Tibial nerve (tissue), 4 donors: ENCODE data around the gene DIP2C. TPM values are rescaled to one million over a fixed set of nuclear protein-coding genes. Genes with fewer than 3 reads are reported as not detected.

Experiments used
- DNase-seq, 2 donors: peaks; one replicate each; pipeline ENCODE4 v3.0.0-alpha.2; 2019; ENCODE audit warnings: low spot score in 2 of 2
- H3K27ac ChIP-seq, 4 donors: fragments of 200-600 bp; sonication (generic) in 3 of 4; one replicate each; pipeline ENCODE4 v1.5.1; 2017 to 2019; ENCODE audit warnings: mild to moderate bottlenecking in 1 of 4
- H3K27me3 ChIP-seq, 2 donors: fragments of 200-600 bp; sonication (generic) in 1 of 2; one replicate each; pipeline versions ENCODE4 v1.5.1 to v1.6.0; 2017 to 2019
- H3K36me3 ChIP-seq, 3 donors: fragments of 200-600 bp; sonication (generic); one replicate each; pipeline ENCODE4 v1.5.1; 2018 to 2019
- H3K4me1 ChIP-seq, 4 donors: fragments of 200-600 bp; sonication (generic) in 3 of 4; one replicate each; pipeline ENCODE4 v1.5.1; 2017 to 2019
- H3K4me3 ChIP-seq, 4 donors: fragments of 200-600 bp; sonication (generic) in 3 of 4; one replicate each; pipeline ENCODE4 v1.5.1; 2017 to 2019; ENCODE audit warnings: mild to moderate bottlenecking in 1 of 4, moderate library complexity in 1 of 4
- H3K9me3 ChIP-seq, 4 donors: fragments of 200-600 bp; sonication (generic) in 3 of 4; one replicate each; pipeline ENCODE4 v1.5.1; 2017 to 2019
- EP300 ChIP-seq, 2 donors: sonication (generic); formaldehyde crosslinking; IDR thresholded peaks; one replicate each; pipeline ENCODE4 v1.6.1; 2017; ENCODE audit warnings: antibody characterized with exemption in 2 of 2, mild to moderate bottlenecking in 1 of 2
- POLR2A ChIP-seq, 2 donors: fragments of 450-650 bp; IDR thresholded peaks; one replicate each; pipeline ENCODE4 v1.6.1; 2017; ENCODE audit warnings: antibody characterized with exemption in 2 of 2, mild to moderate bottlenecking in 2 of 2, moderate library complexity in 2 of 2
- WGBS, 2 donors: methylation state at CpG; one replicate each; pipeline ENCODE4 v1.1.5; 2018; 5-methylcytosine and 5-hydroxymethylcytosine counted together
- total RNA-seq, 4 donors: library from RNA; depleted of rRNA; stranded (reverse); fragments of >200 nt; gene quantifications; one replicate each; pipeline ENCODE4 v1.1.0, GENCODE V29; 2016
- TF ChIP-seq, protein P1 (sequence below), 5 experiments: fragments of 200-600 bp in 3 of 5; fragments of 450-650 bp in 2 of 5; sonication (generic) in 3 of 5; IDR thresholded peaks; one replicate each; pipeline ENCODE4 v1.5.1; 2016 to 2019; ENCODE audit warnings: antibody characterized with exemption in 5 of 5, mild to moderate bottlenecking in 3 of 5, moderate library complexity in 2 of 5

Gene DIP2C
- total RNA-seq, 4 donors from 2014 or later = 31.4 to 46.5 (median 36.0) TPM

DNA sequence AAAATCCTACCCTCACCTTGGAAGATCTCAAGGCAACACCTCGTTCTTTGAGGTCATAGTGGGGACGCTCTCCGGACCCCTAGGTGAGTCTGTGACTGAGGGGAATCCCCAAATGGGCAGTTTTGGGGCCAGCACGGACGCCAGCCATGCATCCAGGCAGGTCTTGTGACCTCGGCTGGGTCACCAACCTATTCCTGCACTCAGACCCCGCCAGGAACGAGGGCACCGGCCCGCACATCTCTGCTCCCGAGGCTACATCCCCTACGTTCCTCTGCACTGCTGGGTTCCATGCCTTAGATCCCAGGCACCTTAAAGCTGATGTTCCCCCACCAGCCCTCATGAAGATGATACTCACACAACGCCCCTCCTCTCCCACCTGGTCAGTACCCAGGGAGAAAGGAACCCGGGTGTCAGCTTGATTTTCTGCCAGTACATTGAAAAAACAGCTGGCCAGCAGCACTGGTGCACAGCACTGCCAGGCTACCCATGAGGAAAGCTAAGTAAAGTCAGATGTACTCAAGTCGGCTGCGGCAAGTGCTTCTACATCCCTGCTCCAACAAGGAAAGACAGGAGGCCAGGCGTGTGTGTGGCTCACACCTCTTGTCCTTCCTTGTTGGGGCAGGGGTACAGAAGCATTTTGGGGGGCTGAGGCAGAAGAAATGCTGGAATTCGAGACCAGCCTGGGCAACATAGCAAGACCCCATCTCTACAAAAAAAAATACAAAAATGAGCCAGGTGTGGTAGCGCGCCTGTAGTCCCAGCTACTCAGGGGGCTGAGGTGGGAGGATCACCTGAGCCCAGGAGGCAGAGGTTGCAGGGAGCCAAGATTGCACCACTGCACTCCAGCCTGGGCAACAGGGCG is 48.1 kb downstream of the DIP2C start:
- Histone ChIP-seq H3K9me3 (peaks cover 0 to 24% (median 5%) of the 10 kb centered on the region in 4 donors), H3K4me3 (no peak overlapping the region), H3K27ac (no peak overlapping the region), H3K27me3 (no peaks in the 10 kb centered on the region), H3K4me1 (peaks cover 0 to 12% (median 6%) of the 10 kb centered on the region in 4 donors), H3K36me3 (peaks cover 0 to 20% (median 0%) of the 10 kb centered on the region in 3 donors)
- no peak for DNase-seq
- TF ChIP-seq, protein P1, sequence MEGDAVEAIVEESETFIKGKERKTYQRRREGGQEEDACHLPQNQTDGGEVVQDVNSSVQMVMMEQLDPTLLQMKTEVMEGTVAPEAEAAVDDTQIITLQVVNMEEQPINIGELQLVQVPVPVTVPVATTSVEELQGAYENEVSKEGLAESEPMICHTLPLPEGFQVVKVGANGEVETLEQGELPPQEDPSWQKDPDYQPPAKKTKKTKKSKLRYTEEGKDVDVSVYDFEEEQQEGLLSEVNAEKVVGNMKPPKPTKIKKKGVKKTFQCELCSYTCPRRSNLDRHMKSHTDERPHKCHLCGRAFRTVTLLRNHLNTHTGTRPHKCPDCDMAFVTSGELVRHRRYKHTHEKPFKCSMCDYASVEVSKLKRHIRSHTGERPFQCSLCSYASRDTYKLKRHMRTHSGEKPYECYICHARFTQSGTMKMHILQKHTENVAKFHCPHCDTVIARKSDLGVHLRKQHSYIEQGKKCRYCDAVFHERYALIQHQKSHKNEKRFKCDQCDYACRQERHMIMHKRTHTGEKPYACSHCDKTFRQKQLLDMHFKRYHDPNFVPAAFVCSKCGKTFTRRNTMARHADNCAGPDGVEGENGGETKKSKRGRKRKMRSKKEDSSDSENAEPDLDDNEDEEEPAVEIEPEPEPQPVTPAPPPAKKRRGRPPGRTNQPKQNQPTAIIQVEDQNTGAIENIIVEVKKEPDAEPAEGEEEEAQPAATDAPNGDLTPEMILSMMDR (IDR thresholded peaks at IDR 0.05) = no peak
- TF ChIP-seq EP300 (IDR thresholded peaks at IDR 0.05) (no peak), POLR2A (IDR thresholded peaks at IDR 0.05) (no peak)
- WGBS, 2 donors = 90 to 91% methylated on average over 21 of the region's 21 CpGs

DNA sequence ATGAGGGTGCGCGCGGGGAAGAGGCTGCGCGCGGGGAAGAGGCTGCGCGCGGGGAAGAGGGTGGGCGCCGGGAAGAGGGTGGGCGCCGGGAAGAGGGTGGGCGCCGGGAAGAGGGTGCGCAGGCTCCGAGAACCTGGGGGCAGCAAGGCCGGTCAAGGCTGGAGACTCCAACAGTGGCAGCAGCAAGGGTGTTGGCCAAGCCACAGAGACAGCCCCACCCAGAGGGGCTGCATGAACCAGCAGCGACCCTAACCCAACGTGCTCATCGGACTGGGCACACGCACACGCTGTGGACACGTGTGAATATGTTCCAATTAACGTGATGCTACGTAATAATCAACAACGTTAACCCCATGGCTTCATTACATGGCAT is 48.8 kb downstream of the DIP2C start:
- Histone ChIP-seq H3K4me1 (peaks cover 0 to 15% (median 6%) of the 10 kb centered on the region in 4 donors), H3K27ac (no peak overlapping the region), H3K9me3 (peaks cover 0 to 17% (median 5%) of the 10 kb centered on the region in 4 donors), H3K4me3 (no peak overlapping the region), H3K27me3 (no peaks in the 10 kb centered on the region), H3K36me3 (peaks cover 0 to 14% (median 0%) of the 10 kb centered on the region in 3 donors)
- TF ChIP-seq POLR2A (IDR thresholded peaks at IDR 0.05) = no peak
- TF ChIP-seq, protein P1 (IDR thresholded peaks at IDR 0.05) = no peak
- TF ChIP-seq EP300 (IDR thresholded peaks at IDR 0.05) = no peak
- no peak for DNase-seq
- 94% methylated on average over 27 of the region's 27 CpGs for WGBS, 2 donors

DNA sequence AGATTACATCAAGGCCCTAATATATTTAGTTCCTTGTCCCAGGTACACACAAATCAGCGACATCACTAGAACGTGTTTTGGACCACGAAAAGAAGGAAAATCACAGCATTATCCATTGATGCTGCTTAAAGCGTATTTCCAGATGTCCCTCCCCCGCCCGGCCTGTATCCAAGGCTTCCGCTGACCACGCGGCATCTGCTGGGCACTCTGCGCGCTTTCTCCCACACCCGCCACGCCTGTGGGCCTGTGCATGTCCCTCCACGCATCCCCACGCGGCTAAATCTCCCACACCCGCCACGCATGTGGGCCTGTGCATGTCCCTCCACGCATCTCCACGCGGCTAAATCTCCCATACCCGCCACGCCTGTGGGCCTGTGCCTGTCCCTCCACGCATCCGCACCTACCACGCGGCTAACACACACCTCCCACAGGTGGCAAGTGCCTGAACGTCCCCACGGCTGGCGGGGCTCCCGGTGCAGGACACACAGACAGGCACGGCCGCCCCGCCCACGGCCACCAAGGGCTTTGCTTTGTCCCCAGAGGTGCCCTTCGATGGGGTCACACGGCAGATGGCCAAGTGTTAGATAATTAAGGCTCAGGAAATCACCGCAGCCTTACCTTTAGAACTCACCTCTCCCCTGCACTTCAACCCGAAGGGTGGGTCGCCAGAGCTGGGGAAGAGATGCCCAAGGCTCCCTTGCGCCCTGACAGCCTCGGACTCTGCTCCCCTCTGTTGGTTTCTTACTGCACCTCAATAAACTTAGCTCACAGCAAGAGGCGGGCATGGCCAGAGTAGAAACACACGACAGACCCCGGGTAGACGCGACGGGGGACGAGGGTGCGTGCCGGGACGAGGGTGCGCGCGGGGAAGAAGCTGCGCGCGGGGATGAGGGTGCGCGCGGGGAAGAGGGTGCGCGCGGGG is 49.5 kb downstream of the DIP2C start:
- no peak for DNase-seq
- H3K4me1 ChIP-seq = peaks cover 0 to 17% (median 6%) of the 10 kb centered on the region in 4 donors
- WGBS, 2 donors = 94 to 96% methylated on average over 64 of the region's 64 CpGs

DNA sequence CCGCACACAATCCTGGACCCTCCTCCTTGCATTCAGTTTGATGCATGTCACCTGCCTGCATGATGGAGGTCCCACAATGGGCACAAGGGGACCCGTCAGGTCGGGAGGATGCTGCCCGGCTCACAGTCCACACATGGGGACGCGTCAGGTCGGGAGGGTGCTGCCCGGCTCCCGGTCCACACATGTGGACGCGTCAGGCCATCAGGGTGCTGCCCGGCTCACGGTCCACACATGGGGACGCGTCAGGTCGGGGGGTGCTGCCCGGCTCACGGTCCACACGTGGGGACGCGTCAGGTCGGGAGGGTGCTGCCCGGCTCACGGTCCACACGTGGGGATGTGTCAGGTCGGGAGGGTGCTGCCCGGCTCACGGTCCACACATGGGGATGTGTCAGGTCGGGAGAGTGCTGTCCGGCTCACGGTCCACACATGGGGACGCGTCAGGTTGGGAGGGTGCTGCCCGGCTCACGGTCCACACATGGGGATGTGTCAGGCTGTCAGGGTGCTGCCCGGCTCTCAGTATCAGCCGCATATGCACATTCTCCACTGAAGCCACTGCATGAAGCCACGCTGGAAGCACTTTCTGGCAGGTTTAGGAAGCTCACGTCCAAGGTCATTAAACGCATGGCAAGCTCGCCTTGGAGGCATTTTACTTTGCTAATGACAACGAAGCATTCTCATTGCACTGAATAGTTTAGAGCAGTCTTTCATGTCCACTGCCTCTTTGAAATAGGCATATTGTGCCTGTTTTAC is 50.3 kb downstream of the DIP2C start:
- H3K36me3 ChIP-seq = peaks cover 0 to 3% (median 0%) of the 10 kb centered on the region in 3 donors
- TF ChIP-seq POLR2A (IDR thresholded peaks at IDR 0.05) (no peak), EP300 (IDR thresholded peaks at IDR 0.05) (no peak)
- TF ChIP-seq, protein P1 (IDR thresholded peaks at IDR 0.05) = no peak
- H3K4me1 ChIP-seq = peaks cover 0 to 18% (median 6%) of the 10 kb centered on the region in 4 donors
- H3K27ac ChIP-seq = no peak overlapping the region
- no peaks in the 10 kb centered on the region for H3K27me3 ChIP-seq
- WGBS, 2 donors = 87 to 91% methylated on average over 21 to 38 of the region's 42 CpGs
- H3K4me3 ChIP-seq = no peak overlapping the region
- peaks cover 0 to 2% (median 0%) of the 10 kb centered on the region in 4 donors for H3K9me3 ChIP-seq
- no peak for DNase-seq

More for the DNA sequence above, 49.5 kb downstream of the DIP2C start:
- TF ChIP-seq POLR2A (IDR thresholded peaks at IDR 0.05) (no peak), EP300 (IDR thresholded peaks at IDR 0.05) (no peak)
- TF ChIP-seq, protein P1 (IDR thresholded peaks at IDR 0.05) = no peak
- Histone ChIP-seq H3K36me3 (peaks cover 0 to 12% (median 0%) of the 10 kb centered on the region in 3 donors), H3K4me3 (no peak overlapping the region), H3K27me3 (no peaks in the 10 kb centered on the region), H3K27ac (no peak overlapping the region), H3K9me3 (peaks cover 0 to 11% (median 4%) of the 10 kb centered on the region in 4 donors)
